Breast epithelium (tissue), 3 donors: ENCODE measurements around the gene PRKCD.

Experiments used
- CTCF ChIP-seq, 3 donors: fragments of 450-650 bp; IDR thresholded peaks; one replicate each; pipeline ENCODE4 v1.5.1; 2016 to 2017; ENCODE audit warnings: antibody characterized with exemption in 3 of 3, mild to moderate bottlenecking in 3 of 3, moderate library complexity in 3 of 3
- POLR2A ChIP-seq: fragments of 450-650 bp; IDR thresholded peaks from one replicate; pipeline ENCODE4 v1.6.1; 2016; ENCODE audit warnings: antibody characterized with exemption, mild to moderate bottlenecking, moderate library complexity
- POLR2AphosphoS5 ChIP-seq, 3 donors: sonication (generic); formaldehyde crosslinking; IDR thresholded peaks; one replicate each; pipeline ENCODE4 v1.6.1; 2017; ENCODE audit warnings: antibody characterized with exemption in 3 of 3

GRCh38 chr3:53192608-53193007, 31.6 kb downstream of the PRKCD start:
- TF ChIP-seq CTCF (IDR thresholded peaks at IDR 0.05) (no peak), POLR2AphosphoS5 (IDR thresholded peaks at IDR 0.05) (no peak), POLR2A (no peak)
